Activated CD4-positive, alpha-beta T cell treated with anti-CD3 and anti-CD28 coated beads, Interleukin-2, amount 50 U/mL, for 4 hours (primary cell): ENCODE results near the gene INO80.

ENCODE experiments used
- DNase-seq, 2 experiments: peaks; one replicate each; pipeline ENCODE4 v3.0.0-alpha.2; 2020

The INO80 gene

GRCh38 chr15:41043276-41043951 lies 72.7 kb downstream of the INO80 start:
- no peak for DNase-seq

DNA sequence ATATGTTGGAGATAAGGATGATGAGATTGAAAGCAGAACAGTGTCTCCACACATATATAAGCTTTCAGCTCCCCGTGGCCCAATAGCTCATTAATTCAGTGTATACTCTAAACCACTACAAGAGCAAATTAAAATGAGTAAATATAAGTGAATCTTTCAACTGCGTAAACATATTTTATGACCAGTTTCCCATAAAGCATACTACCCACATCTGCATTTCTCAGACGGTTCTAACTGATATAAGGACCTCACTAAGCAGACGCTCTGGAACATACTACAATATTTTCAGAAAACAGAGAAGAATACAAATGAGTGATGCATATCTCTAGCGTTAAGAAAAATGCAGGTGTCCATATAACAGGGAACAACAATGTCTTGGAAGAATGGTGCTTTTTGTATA lies 73.2 kb downstream of the INO80 start:
- no peak for DNase-seq

DNA sequence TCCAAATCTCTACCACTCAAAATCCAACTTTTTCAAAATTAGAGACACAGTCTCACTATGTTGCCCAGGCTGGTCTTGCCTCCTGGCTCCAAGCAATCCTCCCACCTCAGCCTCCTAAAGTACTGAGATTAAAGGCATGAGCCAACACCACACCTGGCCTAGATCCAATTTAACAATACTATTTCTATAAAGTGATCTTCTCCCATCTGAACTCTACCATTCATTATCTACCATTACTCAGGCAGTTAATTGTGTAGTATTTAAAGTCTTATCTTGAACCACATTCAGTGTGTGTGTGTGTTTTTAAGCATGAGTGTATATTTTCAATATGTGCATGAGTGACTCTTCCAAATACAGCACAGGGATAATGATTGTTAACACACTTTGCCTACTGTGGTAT lies 77.0 kb downstream of the INO80 start:
- DNase-seq: no peak

DNA sequence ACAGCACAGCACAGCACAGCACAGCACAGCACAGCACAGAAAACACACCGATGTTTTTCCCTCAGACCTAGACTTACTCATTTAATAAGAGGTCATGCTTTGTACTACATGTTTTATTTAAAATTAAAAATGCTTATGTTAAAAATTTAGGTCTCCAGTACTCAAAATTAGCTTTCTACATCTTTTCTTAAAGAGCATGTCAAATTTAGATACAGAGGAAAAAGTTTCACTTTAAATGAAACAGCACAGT lies 84.1 kb downstream of the INO80 start:
- DNase-seq: no peak

DNA sequence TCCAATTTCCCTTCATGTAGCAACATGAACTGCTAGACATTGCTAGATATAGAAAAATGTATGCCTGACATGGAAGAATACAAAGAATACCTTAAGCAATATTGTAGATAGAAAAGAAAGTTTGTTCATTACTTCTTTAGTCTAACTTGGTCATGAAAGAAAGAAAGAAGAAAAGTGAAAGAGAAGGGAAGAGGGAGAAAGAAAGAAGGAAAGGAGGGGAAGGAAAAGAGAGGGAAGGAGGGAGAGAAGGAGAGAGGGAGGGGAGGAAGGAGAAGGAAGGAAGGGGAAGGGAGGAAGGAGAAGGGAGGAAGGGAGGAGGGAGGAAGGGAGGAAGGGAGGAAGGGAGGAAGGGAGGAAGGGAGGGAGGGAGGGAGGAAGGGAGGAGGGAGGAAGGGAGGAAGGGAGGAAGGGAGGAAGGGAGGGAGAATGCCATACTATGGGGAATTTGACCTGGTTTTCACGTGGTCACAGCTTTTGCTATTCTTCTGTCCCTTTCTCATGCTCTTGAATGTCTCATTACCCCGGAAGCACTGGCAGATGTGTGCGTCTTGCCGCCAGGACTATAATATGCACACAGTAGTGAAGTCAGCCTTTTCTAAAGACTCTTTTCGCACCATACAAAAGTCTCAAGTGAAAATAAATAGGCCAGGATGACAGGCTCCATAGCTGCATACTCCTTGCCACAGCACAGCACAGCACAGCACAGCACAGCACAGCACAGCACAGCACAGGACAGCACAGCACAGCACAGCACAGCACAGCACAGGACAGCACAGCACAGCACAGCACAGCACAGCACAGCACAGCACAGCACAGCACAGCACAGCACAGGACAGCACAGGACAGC lies 84.6 kb downstream of the INO80 start:
- DNase-seq: no peak

- DNase-seq: no peak
Measured at GRCh38 chr15:41028853-41029252, 87.2 kb downstream of the INO80 start.

GRCh38 chr15:41025393-41025792 lies 90.7 kb downstream of the INO80 start:
- no peak for DNase-seq

DNA sequence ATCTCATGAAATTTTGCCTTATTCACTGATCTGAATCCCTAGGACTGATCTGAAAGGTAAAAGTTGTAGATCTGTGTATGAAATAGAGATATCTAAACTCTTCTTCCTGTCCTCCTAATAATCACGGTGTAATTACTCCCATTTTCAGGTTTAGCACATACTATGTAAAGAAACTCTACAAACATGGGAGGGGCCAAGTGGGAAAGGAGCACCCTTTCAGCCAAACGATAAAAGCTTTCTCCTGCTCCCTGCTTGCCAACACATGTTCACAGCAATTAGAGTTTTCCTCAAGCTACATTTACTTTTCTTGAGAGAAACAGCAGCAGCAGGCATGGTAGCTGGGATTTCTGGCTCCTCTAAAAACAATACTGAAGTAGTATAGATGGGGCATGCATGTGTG lies 91.2 kb downstream of the INO80 start:
- no peak for DNase-seq

DNA sequence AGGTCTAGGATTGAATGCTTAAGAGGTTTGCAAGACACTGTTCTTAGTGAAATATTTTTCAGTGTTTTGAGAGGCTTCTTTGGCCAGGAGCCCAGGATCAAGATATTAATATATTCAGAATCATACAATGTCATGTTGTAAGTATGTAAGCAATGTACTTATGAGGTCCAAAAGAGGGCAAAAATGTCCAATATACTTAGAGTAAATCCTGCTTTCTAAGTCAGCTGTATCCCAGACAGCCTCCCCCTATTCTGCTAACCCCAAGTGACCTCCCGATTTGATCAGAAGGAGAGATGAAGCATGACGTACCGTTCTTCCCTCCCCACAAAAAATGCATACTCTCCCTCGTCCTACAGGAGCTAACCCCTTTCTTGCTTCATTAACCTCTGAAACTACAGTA lies 91.9 kb downstream of the INO80 start:
- no peak for DNase-seq

DNA sequence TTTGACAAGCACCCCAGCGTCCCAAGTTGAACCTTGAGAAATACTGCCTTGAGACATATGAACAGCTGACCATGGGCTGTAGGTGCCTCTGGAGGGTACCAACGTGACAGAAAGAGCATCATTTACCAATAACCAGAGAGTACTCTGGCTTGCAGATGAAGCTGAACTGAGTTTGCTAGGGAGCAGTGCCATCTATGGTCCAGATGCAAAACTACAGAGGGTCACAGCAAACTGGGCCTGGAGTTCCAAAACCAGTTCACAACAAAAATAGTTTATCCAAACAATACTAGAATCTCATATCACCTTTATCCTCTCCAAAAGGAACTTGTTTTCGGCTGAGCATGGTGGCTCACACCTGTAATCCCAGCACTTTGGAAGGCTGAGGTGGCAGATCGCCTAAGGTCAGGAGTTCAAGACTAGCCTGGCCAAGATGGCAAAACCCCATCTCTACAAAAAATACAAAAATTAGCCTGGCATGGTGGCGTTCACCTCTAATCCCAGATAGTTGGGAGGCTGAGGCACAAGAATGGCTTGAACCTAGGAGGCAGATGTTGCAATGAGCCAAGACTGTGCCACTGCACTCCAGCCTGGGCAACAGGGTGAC lies 93.5 kb downstream of the INO80 start:
- DNase-seq: peak; percentile 15 to 23

DNA sequence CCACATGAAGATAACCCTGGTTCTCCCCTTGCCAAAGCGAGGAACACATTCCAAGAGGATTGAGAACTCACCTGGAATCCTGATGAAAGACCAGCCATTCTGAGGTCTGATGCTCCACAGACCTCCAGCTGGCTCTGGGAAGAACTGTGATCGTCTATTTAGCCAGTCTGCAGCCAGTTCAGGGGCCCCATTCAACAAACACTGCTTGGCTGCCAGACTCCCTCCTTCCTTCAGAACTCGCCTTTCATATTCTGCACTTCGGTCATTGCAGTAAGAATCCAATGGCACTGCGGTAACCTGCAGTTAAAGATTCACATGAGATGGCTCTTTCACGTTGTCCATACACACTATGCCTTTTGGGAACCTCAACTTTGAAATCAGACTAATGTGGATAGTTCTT lies 95.3 kb downstream of the INO80 start:
- no peak for DNase-seq

GRCh38 chr15:41020311-41020710 lies 95.8 kb downstream of the INO80 start:
- DNase-seq: no peak

DNA sequence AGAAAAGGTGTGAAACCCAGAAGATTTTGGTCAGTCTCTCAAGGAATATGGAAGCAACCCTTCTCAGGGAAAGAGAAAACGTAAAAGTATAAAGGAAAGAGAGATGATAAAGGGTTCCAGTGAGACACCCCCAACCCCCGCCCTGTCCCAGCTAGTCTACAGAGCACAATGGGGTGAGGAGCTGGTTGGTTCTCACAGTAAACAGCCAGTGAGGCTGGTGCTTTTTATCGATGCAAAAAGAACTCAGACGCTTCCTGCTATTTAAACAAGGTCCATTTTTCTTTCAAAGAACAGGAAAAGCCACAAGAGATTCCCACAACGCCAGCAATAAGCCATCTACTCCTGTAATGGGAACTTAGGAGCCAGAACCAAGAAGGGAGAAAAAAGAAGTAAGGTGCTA lies 96.9 kb downstream of the INO80 start:
- no peak for DNase-seq

GRCh38 chr15:41018534-41018933 lies 97.5 kb downstream of the INO80 start:
- DNase-seq: no peak

DNA sequence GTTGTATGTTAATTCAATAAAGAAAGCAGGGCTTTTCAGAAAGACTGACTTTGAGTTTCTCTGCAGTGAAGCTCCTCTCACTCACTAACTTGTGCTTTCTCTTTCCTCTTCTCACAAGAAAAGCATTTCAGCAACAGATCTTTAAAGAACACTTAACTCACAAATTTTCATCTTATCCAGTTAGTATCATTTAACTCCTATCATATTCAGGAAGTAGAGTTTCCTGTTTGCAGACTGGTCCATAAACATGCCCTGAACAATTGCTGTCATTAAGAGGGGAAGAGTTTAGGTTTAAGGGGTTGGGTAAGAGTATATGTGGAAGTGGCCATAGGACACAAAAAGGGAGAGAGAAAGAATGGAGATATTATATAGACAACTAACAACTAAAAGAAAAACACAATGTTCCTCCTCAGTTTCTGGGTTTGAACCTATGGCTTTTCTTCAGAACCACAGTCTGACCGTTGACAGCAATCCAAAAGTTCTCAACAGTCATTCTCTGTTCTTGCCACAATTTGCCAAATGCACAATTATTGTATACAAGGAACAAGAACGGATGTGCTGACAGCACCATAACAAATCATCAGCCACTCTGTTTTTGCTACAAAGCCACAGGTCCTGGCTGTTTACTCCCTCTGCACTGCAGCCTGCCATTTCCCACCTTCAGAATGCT lies 98.9 kb downstream of the INO80 start:
- no peak for DNase-seq

DNA sequence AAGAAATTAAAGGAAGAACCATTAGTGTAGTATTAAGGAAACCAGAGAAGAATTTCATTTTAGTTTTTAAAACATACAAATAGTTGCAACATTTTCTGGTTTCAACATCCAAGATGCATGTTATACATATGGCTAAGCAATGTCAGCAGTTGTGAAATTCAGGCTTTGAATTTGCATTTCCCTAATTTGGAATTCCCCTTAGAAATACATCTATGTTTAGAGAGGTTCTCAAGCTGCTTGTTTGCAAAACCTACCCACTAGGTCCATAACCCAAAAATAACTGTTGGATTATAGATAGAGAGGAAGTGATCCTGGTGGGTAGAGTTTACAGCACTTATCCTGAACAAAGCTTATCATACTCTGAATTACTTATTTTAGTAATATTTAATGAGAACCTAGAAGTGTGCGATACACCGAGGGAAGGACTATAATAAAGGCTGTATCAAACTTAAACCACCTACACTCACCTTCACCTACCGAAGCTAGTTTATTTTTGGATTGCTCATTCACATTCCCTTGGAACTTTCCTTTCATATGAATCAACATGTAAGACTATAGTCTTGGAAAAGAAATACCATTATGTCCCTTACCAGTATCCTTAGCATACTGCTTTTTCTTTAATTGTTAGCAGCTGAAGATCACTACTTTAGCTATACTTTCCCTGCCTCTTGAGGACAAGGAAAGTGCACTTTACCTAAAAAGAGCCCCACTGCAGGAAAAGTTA lies 102.2 kb downstream of the INO80 start:
- DNase-seq: no peak

DNA sequence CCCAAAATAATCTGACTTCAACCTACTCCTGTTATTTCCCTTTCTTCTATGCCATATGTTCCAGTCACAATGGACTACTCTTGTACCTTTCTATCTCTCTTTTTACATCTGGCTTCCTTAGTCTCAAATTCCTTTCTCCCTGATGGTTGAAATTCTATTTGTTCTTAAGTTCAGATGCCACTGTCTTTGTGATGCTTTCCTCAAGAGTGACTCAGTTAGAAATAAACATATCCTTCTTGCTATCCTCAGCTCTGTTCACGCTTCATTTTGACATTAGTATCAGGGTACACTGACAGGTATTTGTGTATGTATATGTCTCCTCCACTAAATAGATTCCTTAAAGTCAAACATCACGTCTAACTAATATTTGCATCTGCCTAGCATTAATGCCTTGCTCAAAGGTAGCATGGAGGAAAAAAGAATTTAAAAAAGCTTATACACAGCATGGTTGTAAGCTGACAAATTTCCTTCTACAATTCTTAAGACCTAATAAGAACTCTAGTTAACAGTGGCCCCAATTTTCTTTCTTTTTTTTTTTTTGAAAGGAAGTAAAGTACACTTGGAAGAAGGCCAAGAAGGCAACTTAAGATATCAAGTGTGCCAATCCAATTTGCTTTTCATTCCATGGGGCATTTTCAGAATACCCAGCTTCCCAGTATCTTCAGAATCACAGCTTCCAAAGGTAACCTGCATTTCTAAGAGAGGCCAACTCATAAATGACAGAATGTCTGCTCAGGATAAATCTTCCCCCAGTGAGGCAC lies 104.8 kb downstream of the INO80 start:
- no peak for DNase-seq

GRCh38 chr15:41010345-41010744 lies 105.7 kb downstream of the INO80 start:
- DNase-seq: no peak

DNA sequence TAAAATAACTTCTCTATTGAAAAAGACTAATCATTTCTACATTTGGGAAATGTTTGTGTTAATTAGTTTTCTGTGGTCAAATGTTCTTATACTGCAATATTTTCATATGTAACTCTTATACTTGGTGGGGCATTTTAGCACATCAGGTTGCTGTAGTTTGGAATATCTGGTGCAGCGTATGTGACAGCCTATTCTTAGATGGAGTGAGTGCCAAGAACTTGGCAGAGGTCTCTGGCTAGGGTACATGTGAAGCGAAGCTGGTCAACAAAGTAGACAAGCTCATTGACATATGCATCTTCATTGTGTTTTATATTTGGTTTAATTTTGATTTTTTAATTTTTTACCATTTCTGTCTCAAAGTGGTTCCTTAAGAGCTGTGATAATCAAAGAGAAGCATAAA lies 109.6 kb downstream of the INO80 start:
- DNase-seq: no peak

DNA sequence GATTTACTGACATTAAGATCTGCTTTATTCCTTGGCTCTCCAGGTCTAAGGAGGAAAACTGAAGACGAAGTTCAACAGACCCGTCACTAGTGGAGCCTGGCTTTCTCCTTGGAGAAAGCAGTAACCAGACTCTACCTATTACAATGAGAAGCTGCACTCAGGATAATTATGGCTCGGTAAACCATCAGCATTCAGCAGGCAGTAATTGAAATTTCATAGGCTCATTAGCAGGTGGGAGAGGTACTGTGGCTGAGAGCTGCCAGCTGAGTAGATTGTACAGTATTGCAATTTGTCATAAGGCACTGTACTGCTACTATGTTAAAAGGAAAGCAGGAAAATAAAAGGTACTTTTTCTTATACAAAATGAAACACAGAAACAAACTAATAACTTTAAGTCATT lies 111.6 kb downstream of the INO80 start:
- no peak for DNase-seq

DNA sequence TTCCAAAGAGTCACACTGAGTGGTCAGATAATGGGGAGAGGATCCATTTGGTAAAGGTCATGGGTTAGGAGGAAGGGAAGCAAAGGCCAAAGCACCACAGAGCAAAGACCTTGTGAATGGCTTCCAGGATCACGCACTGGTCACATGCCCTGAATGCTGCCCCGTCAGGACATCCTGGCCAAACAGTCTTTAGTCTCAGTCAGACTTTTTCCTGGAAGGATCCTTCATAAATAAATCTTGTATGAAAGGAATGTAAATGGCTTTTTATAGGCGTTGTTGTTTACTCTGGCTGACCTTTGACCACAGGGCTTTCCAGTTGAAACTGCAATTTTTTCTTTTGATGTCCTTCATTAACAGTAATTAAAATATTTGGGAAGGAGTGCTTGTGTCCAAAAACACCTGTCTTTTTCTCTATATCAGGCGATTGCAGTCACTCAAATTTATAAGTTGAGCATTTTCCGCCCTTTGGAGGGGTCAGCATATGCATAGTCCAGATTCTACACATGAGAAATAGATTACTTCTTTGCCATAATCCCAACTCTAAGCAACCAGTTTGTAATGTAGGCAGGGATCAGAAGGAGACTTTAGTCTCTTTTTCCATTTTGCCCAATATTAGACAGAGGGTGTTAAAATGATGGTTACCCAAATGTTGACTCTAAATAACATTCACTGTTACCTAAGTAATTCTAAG lies 114.4 kb downstream of the INO80 start:
- DNase-seq: no peak

- no peak for DNase-seq
Measured at GRCh38 chr15:40999190-40999589, 116.9 kb downstream of the INO80 start.
